Panc1 (cell line): ENCODE results near the gene ZCCHC3. TPM values are rescaled to one million over a fixed set of nuclear protein-coding genes. Genes with fewer than 3 reads are reported as not detected.

Experiments
- ATAC-seq: fragments of 200-7000 bp; cut with Tn5 transposase; 2 replicates; pipeline ENCODE4 v1.9.1; 2020; ENCODE audit warnings: mild to moderate bottlenecking, moderate library complexity
- BruUV-seq: library from RNA; stranded (reverse); fragments of 400-500 nt; replicated peaks from 2 replicates; lab custom pipeline; 2021; lab: Mats Ljungman, UMichigan
- CTCF ChIA-PET: fragments of 300-600 bp; sonication (Branson Sonifier 250); formaldehyde crosslinking; loops from one replicate; lab custom pipeline; 2022; ENCODE audit warnings: antibody characterized with exemption; lab: Charles Lee
- POLR2A ChIA-PET: fragments of 300-600 bp; sonication (Branson Sonifier 250); formaldehyde crosslinking; loops from one replicate; lab custom pipeline; 2022; ENCODE audit warnings: antibody characterized with exemption; lab: Charles Lee
- DNase-seq: peaks from one replicate; pipeline ENCODE4 v3.0.0-alpha.2; 2010; ENCODE audit warnings: low read depth, low spot score
- H3K27ac ChIP-seq: 2 replicates; pipeline ENCODE4 v1.5.1; 2011; ENCODE audit warnings: mild to moderate bottlenecking, low read length, inconsistent platforms
- H3K27me3 ChIP-seq: fragments of 200-500 bp; sonication (Bioruptor generic); 2 replicates; pipeline ENCODE4 v1.6.0; 2014; ENCODE audit warnings: low read length, inconsistent platforms; ENCODE audit not compliant: control insufficient read depth, insufficient read depth
- H3K36me3 ChIP-seq: fragments of 200-500 bp; sonication (Bioruptor generic); 2 replicates; pipeline ENCODE4 v1.5.1; 2014; ENCODE audit warnings: inconsistent platforms, mild to moderate bottlenecking, low read length, moderate library complexity; ENCODE audit not compliant: control insufficient read depth, insufficient read depth
- H3K4me1 ChIP-seq: 2 replicates; pipeline ENCODE4 v1.5.1; 2011; ENCODE audit warnings: inconsistent platforms, mild to moderate bottlenecking, low read length, moderate library complexity; ENCODE audit not compliant: control insufficient read depth, insufficient read depth
- H3K4me3 ChIP-seq, 2 experiments: 2 replicates each; pipeline ENCODE4 v1.5.1; 2011 to 2012; ENCODE audit warnings: low read depth in 2 of 2, low read length in 2 of 2, mild to moderate bottlenecking in 2 of 2, inconsistent platforms in 1 of 2, moderate library complexity in 1 of 2
- H3K9me3 ChIP-seq: fragments of 200-500 bp; sonication (Bioruptor generic); 2 replicates; pipeline ENCODE4 v1.5.1; 2014; ENCODE audit warnings: low read depth, mild to moderate bottlenecking, inconsistent platforms, low read length, moderate library complexity; ENCODE audit not compliant: control insufficient read depth, insufficient read depth
- POLR2AphosphoS5 ChIP-seq: IDR thresholded peaks from 2 replicates; pipeline ENCODE4 v1.6.1; 2012; ENCODE audit warnings: mild to moderate bottlenecking, low read depth, low read length, moderate library complexity
- SIN3A ChIP-seq: IDR thresholded peaks from 2 replicates; pipeline ENCODE4 v1.6.1; 2012; ENCODE audit warnings: low read depth, mild to moderate bottlenecking, low read length, moderate library complexity, borderline replicate concordance; ENCODE audit not compliant: insufficient read depth
- TCF7L2 ChIP-seq: IDR thresholded peaks from 2 replicates; pipeline ENCODE4 v1.6.1; 2011; ENCODE audit warnings: mild to moderate bottlenecking, low read depth, low read length, inconsistent platforms
- in situ Hi-C: cut with HindIII; loops from 2 replicates; pipeline ENCODE4 v1.10.0; 2016; ENCODE audit warnings: low sequenced_read_pairs, low pct_unique_long_range_greater_than_20kb
- intact Hi-C: fragments of 100-400 bp; cut with micrococcal nuclease; formaldehyde crosslinking; loops from one replicate; pipeline ENCODE4 v1.10.0; 2022; ENCODE audit not compliant: unreplicated experiment
- total RNA-seq: library from RNA; stranded (reverse); gene quantifications from one replicate; pipeline ENCODE4 v1.2.1, GENCODE V29; 2021; ENCODE audit not compliant: unreplicated experiment
- TF ChIP-seq, protein P1 (sequence below): fragments of 450-650 bp; IDR thresholded peaks from 2 replicates; pipeline ENCODE4 v1.5.1; 2017; ENCODE audit warnings: mild to moderate bottlenecking
- TF ChIP-seq, protein P2 (sequence below), 2 experiments: IDR thresholded peaks; 2 replicates each; pipeline ENCODE4 v1.6.1; 2011 to 2012; ENCODE audit warnings: low read depth in 2 of 2, control low read depth in 1 of 2, low read length in 1 of 2, mild to moderate bottlenecking in 1 of 2, moderate library complexity in 1 of 2; ENCODE audit not compliant: insufficient read depth in 1 of 2

Gene ZCCHC3
- total RNA-seq, 1 experiment from 2014 or later, result 18.9 TPM

GRCh38 chr20:286508-286907 lies 10.9 kb upstream of the ZCCHC3 start:
- CTCF ChIA-PET, result no interaction called here
- no peak overlapping the region for H3K27ac ChIP-seq
- DNase-seq (no peak), ATAC-seq (no peak)
- peaks cover 8% of the 10 kb centered on the region for H3K4me1 ChIP-seq
- no peak overlapping the region for H3K4me3 ChIP-seq
- TF ChIP-seq, protein P1, sequence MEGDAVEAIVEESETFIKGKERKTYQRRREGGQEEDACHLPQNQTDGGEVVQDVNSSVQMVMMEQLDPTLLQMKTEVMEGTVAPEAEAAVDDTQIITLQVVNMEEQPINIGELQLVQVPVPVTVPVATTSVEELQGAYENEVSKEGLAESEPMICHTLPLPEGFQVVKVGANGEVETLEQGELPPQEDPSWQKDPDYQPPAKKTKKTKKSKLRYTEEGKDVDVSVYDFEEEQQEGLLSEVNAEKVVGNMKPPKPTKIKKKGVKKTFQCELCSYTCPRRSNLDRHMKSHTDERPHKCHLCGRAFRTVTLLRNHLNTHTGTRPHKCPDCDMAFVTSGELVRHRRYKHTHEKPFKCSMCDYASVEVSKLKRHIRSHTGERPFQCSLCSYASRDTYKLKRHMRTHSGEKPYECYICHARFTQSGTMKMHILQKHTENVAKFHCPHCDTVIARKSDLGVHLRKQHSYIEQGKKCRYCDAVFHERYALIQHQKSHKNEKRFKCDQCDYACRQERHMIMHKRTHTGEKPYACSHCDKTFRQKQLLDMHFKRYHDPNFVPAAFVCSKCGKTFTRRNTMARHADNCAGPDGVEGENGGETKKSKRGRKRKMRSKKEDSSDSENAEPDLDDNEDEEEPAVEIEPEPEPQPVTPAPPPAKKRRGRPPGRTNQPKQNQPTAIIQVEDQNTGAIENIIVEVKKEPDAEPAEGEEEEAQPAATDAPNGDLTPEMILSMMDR, result no peak
- POLR2A ChIA-PET, result interaction anchor here (0.6 kb wide), 1 partner anchor 65 kb away, joined by 4 read pairs; no protein-coding TSS in a partner anchor
- H3K27me3 ChIP-seq, result no peaks in the 10 kb centered on the region
- H3K9me3 ChIP-seq, result no peaks in the 10 kb centered on the region
- H3K36me3 ChIP-seq, result no peaks in the 10 kb centered on the region; the same call in 1 of the 2 replicates
- intact Hi-C loops, result no loop called here
- no TSS peak for BruUV-seq
- in situ Hi-C loops, result no loop called here

- ChIA-PET CTCF (no interaction called here), POLR2A (no interaction called here)
- TSS peak; percentile 54 for BruUV-seq
- Histone ChIP-seq H3K9me3 (no peaks in the 10 kb centered on the region), H3K27ac (peak overlapping the region; percentile 93), H3K36me3 (no peaks in the 10 kb centered on the region; the same call in 1 of the 2 replicates), H3K4me3 (peak overlapping the region; percentile 85 to 96), H3K4me1 (peaks cover 12% of the 10 kb centered on the region), H3K27me3 (no peaks in the 10 kb centered on the region)
- no peak for DNase-seq
- intact Hi-C loops, result no loop called here
- no peak for ATAC-seq
- in situ Hi-C loops, result no loop called here
- TF ChIP-seq, protein P1, result no peak
- TF ChIP-seq POLR2AphosphoS5 (no peak), TCF7L2 (no peak), SIN3A (no peak)
- TF ChIP-seq, protein P2, sequence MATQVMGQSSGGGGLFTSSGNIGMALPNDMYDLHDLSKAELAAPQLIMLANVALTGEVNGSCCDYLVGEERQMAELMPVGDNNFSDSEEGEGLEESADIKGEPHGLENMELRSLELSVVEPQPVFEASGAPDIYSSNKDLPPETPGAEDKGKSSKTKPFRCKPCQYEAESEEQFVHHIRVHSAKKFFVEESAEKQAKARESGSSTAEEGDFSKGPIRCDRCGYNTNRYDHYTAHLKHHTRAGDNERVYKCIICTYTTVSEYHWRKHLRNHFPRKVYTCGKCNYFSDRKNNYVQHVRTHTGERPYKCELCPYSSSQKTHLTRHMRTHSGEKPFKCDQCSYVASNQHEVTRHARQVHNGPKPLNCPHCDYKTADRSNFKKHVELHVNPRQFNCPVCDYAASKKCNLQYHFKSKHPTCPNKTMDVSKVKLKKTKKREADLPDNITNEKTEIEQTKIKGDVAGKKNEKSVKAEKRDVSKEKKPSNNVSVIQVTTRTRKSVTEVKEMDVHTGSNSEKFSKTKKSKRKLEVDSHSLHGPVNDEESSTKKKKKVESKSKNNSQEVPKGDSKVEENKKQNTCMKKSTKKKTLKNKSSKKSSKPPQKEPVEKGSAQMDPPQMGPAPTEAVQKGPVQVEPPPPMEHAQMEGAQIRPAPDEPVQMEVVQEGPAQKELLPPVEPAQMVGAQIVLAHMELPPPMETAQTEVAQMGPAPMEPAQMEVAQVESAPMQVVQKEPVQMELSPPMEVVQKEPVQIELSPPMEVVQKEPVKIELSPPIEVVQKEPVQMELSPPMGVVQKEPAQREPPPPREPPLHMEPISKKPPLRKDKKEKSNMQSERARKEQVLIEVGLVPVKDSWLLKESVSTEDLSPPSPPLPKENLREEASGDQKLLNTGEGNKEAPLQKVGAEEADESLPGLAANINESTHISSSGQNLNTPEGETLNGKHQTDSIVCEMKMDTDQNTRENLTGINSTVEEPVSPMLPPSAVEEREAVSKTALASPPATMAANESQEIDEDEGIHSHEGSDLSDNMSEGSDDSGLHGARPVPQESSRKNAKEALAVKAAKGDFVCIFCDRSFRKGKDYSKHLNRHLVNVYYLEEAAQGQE (IDR thresholded peaks at IDR 0.05; ENCODE audit: insufficient read depth in 1 of 2, low read depth in 2 of 2, low read length in 1 of 2), result no peak
Observed at GRCh38 chr20:288956-289692, 8.2 kb upstream of the ZCCHC3 start.
